SK-N-MC (cell line): ENCODE results near the gene HIVEP2.

ENCODE experiments used
- DNase-seq: peaks from one replicate; pipeline ENCODE4 v3.0.0-alpha.2; 2011; ENCODE audit warnings: low read depth, low spot score
- H3K27ac ChIP-seq: fragments of 200-600 bp; sonication (generic); 2 replicates; pipeline ENCODE4 v1.5.1; 2016; ENCODE audit warnings: mixed run types
- H3K36me3 ChIP-seq: fragments of 200-600 bp; sonication (generic); 2 replicates; pipeline ENCODE4 v1.6.1; 2017; ENCODE audit warnings: antibody characterized with exemption, low read length, mixed read lengths; ENCODE audit not compliant: insufficient read depth
- H3K4me3 ChIP-seq: fragments of 200-600 bp; sonication (generic); 2 replicates; pipeline ENCODE4 v1.5.1; 2016
- H3K9ac ChIP-seq: fragments of 200-600 bp; sonication (generic); 2 replicates; pipeline ENCODE4 v1.8.0; 2017; ENCODE audit warnings: mixed run types, mixed read lengths; ENCODE audit not compliant: insufficient read length
- H3K9me3 ChIP-seq: fragments of 200-600 bp; sonication (generic); 2 replicates; pipeline ENCODE4 v1.6.1; 2017; ENCODE audit warnings: low read depth, mild to moderate bottlenecking, antibody characterized with exemption, low read length, moderate library complexity, mixed read lengths
- EZH2 ChIP-seq: fragments of 200-600 bp; sonication (generic); IDR thresholded peaks from one replicate; pipeline ENCODE4 v1.6.1; 2017; ENCODE audit warnings: antibody characterized with exemption
- FOXP2 ChIP-seq: optimal IDR thresholded peaks from 2 replicates; pipeline ENCODE3; 2011; ENCODE audit warnings: mild to moderate bottlenecking, moderate library complexity; ENCODE audit not compliant: insufficient read depth; ENCODE audit errors: extremely low read length, control extremely low read depth
- POLR2AphosphoS5 ChIP-seq: IDR thresholded peaks from 2 replicates; pipeline ENCODE4 v1.6.1; 2012; ENCODE audit warnings: mild to moderate bottlenecking, low read depth, low read length, borderline replicate concordance

HIVEP2 gene

GRCh38 chr6:142914937-142915697 lies 29.9 kb downstream of the HIVEP2 start:
- no peak overlapping the region for H3K27ac ChIP-seq
- no peak overlapping the region for H3K4me3 ChIP-seq
- no peak for DNase-seq
- H3K9me3 ChIP-seq: no peaks in the 10 kb centered on the region
- TF ChIP-seq FOXP2 (no peak), POLR2AphosphoS5 (no peak), EZH2 (no peak)
- no peaks in the 10 kb centered on the region for H3K36me3 ChIP-seq
- H3K9ac ChIP-seq: no peak overlapping the region

GRCh38 chr6:142914369-142914768 lies 30.6 kb downstream of the HIVEP2 start:
- Histone ChIP-seq H3K9ac (no peak overlapping the region), H3K36me3 (no peaks in the 10 kb centered on the region), H3K9me3 (no peaks in the 10 kb centered on the region), H3K27ac (no peak overlapping the region), H3K4me3 (no peak overlapping the region)
- no peak for DNase-seq
- TF ChIP-seq EZH2 (no peak), FOXP2 (no peak), POLR2AphosphoS5 (no peak)

GRCh38 chr6:142913511-142914047 lies 31.4 kb downstream of the HIVEP2 start:
- no peak overlapping the region for H3K9ac ChIP-seq

GRCh38 chr6:142913036-142913510 lies 31.9 kb downstream of the HIVEP2 start:
- Histone ChIP-seq H3K27ac (no peak overlapping the region), H3K9ac (no peak overlapping the region), H3K9me3 (no peaks in the 10 kb centered on the region), H3K4me3 (no peak overlapping the region), H3K36me3 (no peaks in the 10 kb centered on the region)
- TF ChIP-seq EZH2 (no peak), FOXP2 (no peak), POLR2AphosphoS5 (no peak)
- DNase-seq: no peak

More at GRCh38 chr6:142913511-142914047, 31.4 kb downstream of the HIVEP2 start:
- no peak overlapping the region for H3K27ac ChIP-seq
- TF ChIP-seq FOXP2 (no peak), POLR2AphosphoS5 (no peak), EZH2 (no peak)
- DNase-seq: no peak
- no peaks in the 10 kb centered on the region for H3K9me3 ChIP-seq
- H3K4me3 ChIP-seq: no peak overlapping the region
- no peaks in the 10 kb centered on the region for H3K36me3 ChIP-seq

DNA sequence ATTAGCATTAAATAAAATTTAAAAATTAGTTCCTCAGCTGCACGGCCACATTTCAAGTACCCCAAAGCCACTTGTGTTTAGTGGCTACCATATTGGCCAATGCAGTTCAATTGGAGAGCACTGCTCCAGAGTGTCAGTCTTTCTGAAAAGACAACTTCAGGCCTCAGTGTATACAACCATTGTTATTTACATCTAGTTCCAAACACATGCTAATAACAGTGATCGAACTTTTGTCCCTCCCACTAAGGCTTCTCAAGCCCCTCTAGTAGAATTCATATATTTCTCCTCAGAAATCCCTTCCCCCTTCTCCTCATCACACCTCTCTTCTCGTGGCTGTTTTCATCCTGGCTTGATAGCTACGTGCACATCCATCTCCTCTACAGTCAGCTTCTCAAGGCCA lies 32.9 kb downstream of the HIVEP2 start:
- Histone ChIP-seq H3K9me3 (no peaks in the 10 kb centered on the region), H3K36me3 (no peaks in the 10 kb centered on the region), H3K27ac (no peak overlapping the region), H3K9ac (no peak overlapping the region), H3K4me3 (no peak overlapping the region)
- no peak for TF ChIP-seq POLR2AphosphoS5
- no peak for TF ChIP-seq EZH2
- TF ChIP-seq FOXP2: no peak
- no peak for DNase-seq

- DNase-seq: no peak
- Histone ChIP-seq H3K9me3 (no peaks in the 10 kb centered on the region), H3K9ac (no peak overlapping the region), H3K4me3 (no peak overlapping the region), H3K36me3 (no peaks in the 10 kb centered on the region), H3K27ac (no peak overlapping the region)
- TF ChIP-seq POLR2AphosphoS5 (no peak), EZH2 (no peak), FOXP2 (no peak)
Observed at GRCh38 chr6:142911430-142911829, 33.5 kb downstream of the HIVEP2 start.

GRCh38 chr6:142909686-142910085 lies 35.3 kb downstream of the HIVEP2 start:
- no peak for DNase-seq
- Histone ChIP-seq H3K27ac (no peak overlapping the region), H3K9ac (no peak overlapping the region), H3K36me3 (no peaks in the 10 kb centered on the region), H3K9me3 (no peaks in the 10 kb centered on the region), H3K4me3 (no peak overlapping the region)
- TF ChIP-seq FOXP2 (no peak), EZH2 (no peak), POLR2AphosphoS5 (no peak)

- no peak for TF ChIP-seq EZH2
- TF ChIP-seq POLR2AphosphoS5: no peak
- no peak for TF ChIP-seq FOXP2
- Histone ChIP-seq H3K9me3 (no peaks in the 10 kb centered on the region), H3K4me3 (no peak overlapping the region), H3K9ac (no peak overlapping the region), H3K27ac (no peak overlapping the region), H3K36me3 (no peaks in the 10 kb centered on the region)
- DNase-seq: no peak
Observed at GRCh38 chr6:142908235-142908634, 36.7 kb downstream of the HIVEP2 start.

DNA sequence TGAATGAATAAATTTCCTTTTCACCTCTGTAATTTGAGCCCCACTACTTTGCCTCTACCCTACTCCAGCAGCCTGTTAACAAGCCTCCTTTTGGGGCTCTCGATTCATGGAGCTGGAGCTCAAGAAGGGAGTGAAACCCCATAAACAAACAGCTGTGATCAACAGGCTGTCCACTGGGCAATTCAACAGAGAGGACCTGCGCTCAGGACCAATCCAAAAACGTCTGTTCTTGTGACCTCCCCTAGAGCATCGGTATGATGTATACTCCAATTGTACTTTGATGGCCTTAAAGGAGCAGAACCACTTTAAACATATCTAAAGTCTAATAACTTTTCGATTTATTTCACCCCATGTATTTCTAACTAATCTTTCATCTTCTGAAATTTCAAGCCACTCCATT lies 37.4 kb downstream of the HIVEP2 start:
- no peak for DNase-seq
- no peak for TF ChIP-seq POLR2AphosphoS5
- no peak for TF ChIP-seq FOXP2
- TF ChIP-seq EZH2: no peak
- Histone ChIP-seq H3K27ac (no peak overlapping the region), H3K36me3 (no peaks in the 10 kb centered on the region), H3K9ac (no peak overlapping the region), H3K9me3 (no peaks in the 10 kb centered on the region), H3K4me3 (no peak overlapping the region)
